SK-N-SH (cell line): ENCODE measurements around the gene SETBP1.

ENCODE experiments used
- CTCF ChIP-seq: fragments of 200-600 bp; sonication (generic); IDR thresholded peaks from 2 replicates; pipeline ENCODE4 v1.6.1; 2017; ENCODE audit warnings: antibody characterized with exemption, mild to moderate bottlenecking, moderate library complexity
- EZH2phosphoT487 ChIP-seq: fragments of 200-600 bp; sonication (generic); IDR thresholded peaks from 2 replicates; pipeline ENCODE4 v1.6.1; 2017; ENCODE audit warnings: low read depth, mixed run types, mild to moderate bottlenecking, antibody characterized with exemption, moderate library complexity, borderline replicate concordance
- GABPA ChIP-seq: IDR thresholded peaks from 2 replicates; pipeline ENCODE4 v1.4.0; 2012; ENCODE audit warnings: low read depth, mild to moderate bottlenecking
- JUND ChIP-seq: IDR thresholded peaks from 2 replicates; pipeline ENCODE4 v1.4.0; 2012
- MAX ChIP-seq: IDR thresholded peaks from 2 replicates; pipeline ENCODE4 v1.4.0; 2012; ENCODE audit warnings: low read depth
- MEF2A ChIP-seq: IDR thresholded peaks from 2 replicates; pipeline ENCODE4 v1.4.0; 2012; ENCODE audit warnings: low read depth, borderline replicate concordance
- PBX3 ChIP-seq: IDR thresholded peaks from 2 replicates; pipeline ENCODE4; 2012
- POLR2AphosphoS5 ChIP-seq: IDR thresholded peaks from 2 replicates; pipeline ENCODE4 v1.6.1; 2012; ENCODE audit warnings: low read depth, low read length
- RFX5 ChIP-seq: IDR thresholded peaks from 2 replicates; pipeline ENCODE4 v1.6.1; 2012; ENCODE audit warnings: mild to moderate bottlenecking, improper control_type of control experiment, low read length
- SIN3A ChIP-seq: IDR thresholded peaks from 2 replicates; pipeline ENCODE4 v1.6.1; 2012; ENCODE audit warnings: low read depth, mild to moderate bottlenecking, low read length, moderate library complexity, borderline replicate concordance
- SMC3 ChIP-seq: IDR thresholded peaks from 2 replicates; pipeline ENCODE4 v1.6.1; 2012; ENCODE audit warnings: low read depth, low read length, improper control_type of control experiment
- YY1 ChIP-seq: IDR thresholded peaks from 2 replicates; pipeline ENCODE4 v1.4.0; 2012; ENCODE audit warnings: low read depth, mild to moderate bottlenecking

GRCh38 chr18:45049578-45050319 is 369.1 kb downstream of the SETBP1 start:
- no peak for TF ChIP-seq JUND
- TF ChIP-seq YY1, result no peak
- no peak for TF ChIP-seq RFX5
- TF ChIP-seq CTCF, result no peak
- no peak for TF ChIP-seq POLR2AphosphoS5
- TF ChIP-seq MEF2A, result no peak
- no peak for TF ChIP-seq GABPA
- no peak for TF ChIP-seq PBX3
- TF ChIP-seq SIN3A, result no peak
- TF ChIP-seq MAX, result no peak
- TF ChIP-seq SMC3, result no peak
- TF ChIP-seq EZH2phosphoT487, result no peak
